Hematopoietic multipotent progenitor cell treated with erythropoietin and hydrocortisone succinate and interleukin-3 and kit ligand, for 15 days (in vitro differentiated cells): ENCODE data around the gene HAUS2.

Experiments
- DNase-seq: peaks from one replicate; pipeline ENCODE4 v3.0.0-alpha.2; 2015; ENCODE audit warnings: low spot score

Gene HAUS2

DNA sequence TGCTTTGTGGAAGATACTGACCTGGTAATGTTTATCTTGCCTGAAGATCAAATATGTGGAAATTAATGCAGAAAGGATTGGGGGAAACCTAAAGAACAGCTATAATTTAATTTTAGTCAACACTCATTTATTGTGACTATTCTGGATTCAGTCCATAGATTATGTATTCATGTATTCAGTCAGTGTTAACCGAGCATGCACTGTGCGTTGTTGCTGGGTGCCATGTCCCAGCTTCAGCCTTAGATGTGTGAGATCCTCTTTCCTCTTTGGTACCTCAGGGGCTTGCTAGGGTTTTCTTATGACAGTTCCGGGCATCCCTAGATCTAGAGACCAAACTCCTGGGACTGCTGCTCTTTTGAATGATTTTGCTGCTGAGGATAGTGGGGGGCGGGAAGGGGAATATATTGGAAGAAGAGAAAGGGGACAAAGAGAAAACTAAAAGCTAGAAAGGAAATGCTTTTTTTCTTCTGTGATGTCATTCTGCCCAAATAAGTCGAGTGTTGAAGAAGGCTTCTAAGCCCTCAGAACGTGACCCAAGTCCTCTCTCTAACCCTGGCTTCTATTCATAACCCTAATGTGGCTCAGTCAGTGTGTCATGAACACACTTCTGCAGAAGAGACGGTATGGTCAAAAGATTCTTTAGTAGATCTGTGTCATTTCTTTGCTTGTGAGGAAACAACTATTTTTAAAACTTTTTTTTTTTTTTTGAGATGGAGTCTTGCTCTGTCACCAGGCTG is 60.3 kb downstream of the HAUS2 start:
- no peak for DNase-seq

DNA sequence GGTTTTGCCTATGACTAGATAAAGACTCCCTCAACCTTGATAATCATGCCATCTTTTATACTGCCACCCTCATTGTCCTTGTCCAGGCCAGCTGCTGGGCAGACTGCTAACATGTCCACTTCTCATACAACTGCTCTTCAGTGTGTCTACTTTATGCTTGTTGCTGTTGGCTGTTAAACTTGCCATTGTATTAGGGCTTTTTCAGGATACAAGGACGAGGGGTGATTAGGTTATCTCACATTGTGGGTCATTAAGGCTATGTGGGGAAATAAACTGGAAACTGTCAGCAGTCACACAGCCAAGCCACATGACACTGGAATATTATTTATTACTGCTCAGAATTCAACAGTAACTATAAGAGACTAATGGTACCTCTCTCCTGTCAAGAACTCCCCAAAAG is 62.9 kb downstream of the HAUS2 start:
- DNase-seq: no peak

DNA sequence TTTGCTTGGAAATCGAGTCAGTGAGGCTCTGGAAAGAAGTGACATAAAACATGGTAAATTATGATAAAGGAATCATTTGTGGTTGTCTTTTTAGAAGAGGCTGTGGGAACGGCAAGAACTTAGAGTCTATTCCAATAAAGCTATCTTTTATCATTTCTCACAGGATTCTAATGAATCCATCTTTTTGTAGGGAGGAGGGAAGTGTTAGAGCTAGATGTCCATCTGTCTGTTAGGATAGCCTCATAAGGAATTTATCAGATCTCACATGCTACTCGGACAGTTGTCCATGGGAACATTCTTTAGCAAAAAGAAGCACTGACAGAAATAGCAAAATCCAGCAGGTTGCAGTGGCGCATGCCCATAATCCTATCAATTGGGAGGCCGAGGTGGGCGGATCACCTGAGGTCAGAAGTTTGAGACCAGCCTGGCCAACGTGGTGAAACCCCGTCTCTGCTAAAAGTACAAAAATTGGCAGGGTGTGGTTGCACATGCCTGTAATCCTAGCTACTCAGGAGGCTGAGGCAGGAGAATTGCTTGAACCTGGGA is 63.8 kb downstream of the HAUS2 start:
- no peak for DNase-seq

DNA sequence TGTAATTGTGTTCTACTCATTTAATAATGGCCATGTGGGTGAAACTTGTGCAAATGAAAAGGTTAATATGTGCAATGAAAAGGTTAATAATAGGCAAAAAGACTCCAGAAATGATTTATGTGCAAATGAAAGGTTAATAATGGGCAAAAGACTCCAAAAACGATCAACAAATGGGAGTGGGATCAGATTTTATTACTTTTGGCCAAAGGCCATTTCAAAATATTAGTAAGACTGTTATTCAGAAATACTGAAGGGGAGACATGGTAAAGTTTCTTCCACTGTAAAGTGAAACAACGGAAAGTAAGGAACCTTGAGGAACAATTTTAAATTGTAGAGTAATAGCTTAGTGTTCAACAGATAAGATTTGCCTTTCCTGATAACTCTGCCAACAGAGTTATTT is 67.5 kb downstream of the HAUS2 start:
- no peak for DNase-seq
